ENCODE measurements around the gene FXR1.
A peak's percentile ranks its signal among the peaks of the same experiment; 100 is the strongest.
"Not testable (repeated sequence)": the region's sequence is repeated elsewhere in the genome, so short reads cannot be mapped to it uniquely, and the experiment has no call there.

The FXR1 gene

GRCh38 chr3:180912304-180913296 is at the start of gene FXR1:
Gene FXR1, plus strand, starts transcription at chr3:180912670. Its CDS starts 16 bp downstream, at chr3:180912686.
- DNase-seq = peak; percentile 67

GRCh38 chr3:180870008-180870699 is 42.3 kb upstream of the FXR1 start:
- DNase-seq = no peak

- no peak for DNase-seq
Measured at GRCh38 chr3:180871901-180872300, 40.6 kb upstream of the FXR1 start.

- DNase-seq = not testable (repeated sequence)
Measured at GRCh38 chr3:180872430-180872829, 40.0 kb upstream of the FXR1 start.

GRCh38 chr3:180875124-180875698 is 37.3 kb upstream of the FXR1 start:
- DNase-seq = no peak

- DNase-seq = no peak
Measured at GRCh38 chr3:180881065-180881801, 31.2 kb upstream of the FXR1 start.

GRCh38 chr3:180882115-180882514 is 30.4 kb upstream of the FXR1 start:
- no peak for DNase-seq

GRCh38 chr3:180888992-180889560 is 23.4 kb upstream of the FXR1 start:
- DNase-seq = no peak

- no peak for DNase-seq
Measured at GRCh38 chr3:180898572-180898971, 13.9 kb upstream of the FXR1 start.

- DNase-seq = no peak
Measured at GRCh38 chr3:180909369-180910127, 2.9 kb upstream of the FXR1 start.

GRCh38 chr3:180910823-180911222 is 1.6 kb upstream of the FXR1 start:
- DNase-seq = no peak

GRCh38 chr3:180911876-180912303 is 580 bp upstream of the FXR1 start:
- no peak for DNase-seq

GRCh38 chr3:180913581-180914404 is 1.3 kb downstream of the FXR1 start:
- no peak for DNase-seq

- no peak for DNase-seq
Measured at GRCh38 chr3:180918542-180918941, 6.1 kb downstream of the FXR1 start.

GRCh38 chr3:180922242-180922641 is 9.8 kb downstream of the FXR1 start:
- DNase-seq = no peak

GRCh38 chr3:180923561-180923960 is 11.1 kb downstream of the FXR1 start:
- no peak for DNase-seq

- DNase-seq = no peak
Measured at GRCh38 chr3:180926526-180926925, 14.1 kb downstream of the FXR1 start.

- DNase-seq = no peak
Measured at GRCh38 chr3:180929376-180929775, 16.9 kb downstream of the FXR1 start.

- no peak for DNase-seq
Measured at GRCh38 chr3:180930526-180930925, 18.1 kb downstream of the FXR1 start.

- DNase-seq = no peak
Measured at GRCh38 chr3:180932819-180933218, 20.3 kb downstream of the FXR1 start.

GRCh38 chr3:180934638-180935037 is 22.2 kb downstream of the FXR1 start:
- no peak for DNase-seq

All from NCI-H1417 treated with DMSO at 0.1 percent for 48 hours (cell line).